H1 (cell line): ENCODE data around the gene PDLIM4. TPM values are rescaled to one million over a fixed set of nuclear protein-coding genes. Genes with fewer than 3 reads are reported as not detected.

ENCODE experiments used
- CTCF ChIA-PET: fragments of 300-600 bp; sonication (Branson Sonifier 250); formaldehyde crosslinking; loops from one replicate; lab custom pipeline; 2021; ENCODE audit not compliant: partially characterized antibody; lab: Charles Lee
- POLR2A ChIA-PET: fragments of 300-600 bp; sonication (Branson Sonifier 250); formaldehyde crosslinking; loops from one replicate; lab custom pipeline; 2021; ENCODE audit warnings: inconsistent platforms; ENCODE audit not compliant: partially characterized antibody; lab: Charles Lee
- DNase-seq, 2 experiments: peaks; one replicate each; pipeline versions ENCODE4 v3.0.0 to v3.0.0-alpha.2; 2010 to 2022; ENCODE audit warnings: low spot score in 2 of 2, low read depth in 1 of 2, mixed read lengths in 1 of 2
- FAIRE-seq: peaks from 2 replicates; lab custom pipeline; 2011; peaks lifted over from hg19 to GRCh38; lab: Jason Lieb, UNC
- H2AFZ ChIP-seq: 2 replicates; pipeline ENCODE4 v1.8.1; 2012; ENCODE audit warnings: low read length, inconsistent platforms
- H2AK5ac ChIP-seq: 2 replicates; pipeline ENCODE4 v1.6.1; 2013; ENCODE audit warnings: low read depth, low read length
- H2BK120ac ChIP-seq: replicated peaks from 2 replicates; pipeline ENCODE3; 2013; ENCODE audit warnings: low read depth, low read length, inconsistent platforms
- H2BK12ac ChIP-seq: 2 replicates; pipeline ENCODE4 v1.6.1; 2013; ENCODE audit warnings: low read depth, low read length
- H2BK15ac ChIP-seq: 2 replicates; pipeline ENCODE4 v1.6.1; 2013; ENCODE audit warnings: low read length
- H2BK20ac ChIP-seq: 2 replicates; pipeline ENCODE4 v1.6.1; 2013; ENCODE audit warnings: low read length
- H2BK5ac ChIP-seq: 2 replicates; pipeline ENCODE4 v1.6.1; 2013; ENCODE audit warnings: low read depth, low read length
- H3K14ac ChIP-seq: 2 replicates; pipeline ENCODE4 v1.6.1; 2013; ENCODE audit warnings: inconsistent platforms; ENCODE audit not compliant: insufficient read length
- H3K18ac ChIP-seq: 2 replicates; pipeline ENCODE4 v1.6.1; 2013; ENCODE audit warnings: low read length; ENCODE audit errors: extremely low read depth
- H3K23ac ChIP-seq: 2 replicates; pipeline ENCODE4 v1.6.1; 2013; ENCODE audit warnings: inconsistent platforms; ENCODE audit not compliant: insufficient read length
- H3K23me2 ChIP-seq: 2 replicates; pipeline ENCODE4 v1.6.1; 2013; ENCODE audit warnings: low read depth, low read length
- H3K27ac ChIP-seq: 2 replicates; pipeline ENCODE4 v1.6.1; 2011; ENCODE audit warnings: low read depth, low read length, inconsistent platforms
- H3K27me3 ChIP-seq, 4 experiments: replicated peaks in 1 of 4; 1 replicate in 1 of 4; 2 replicates in 3 of 4; pipeline versions ENCODE4 v1.6.1 to v1.8.1; 2011 to 2013; ENCODE audit warnings: low read length in 3 of 4, mild to moderate bottlenecking in 3 of 4, inconsistent platforms in 2 of 4, mixed read lengths in 2 of 4, moderate library complexity in 1 of 4; ENCODE audit not compliant: control insufficient read depth in 3 of 4, insufficient read depth in 3 of 4; ENCODE audit errors: extremely low read depth in 1 of 4
- H3K36me3 ChIP-seq, 4 experiments: 2 replicates each; pipeline versions ENCODE4 v1.6.1 to v1.8.1; 2011 to 2013; ENCODE audit warnings: mild to moderate bottlenecking in 4 of 4, low read length in 3 of 4, moderate library complexity in 2 of 4, control low read depth in 1 of 4, inconsistent platforms in 1 of 4; ENCODE audit not compliant: insufficient read depth in 4 of 4, control insufficient read depth in 2 of 4
- H3K4ac ChIP-seq: replicated peaks from 2 replicates; pipeline ENCODE3; 2013; ENCODE audit warnings: low read length, low read depth, mixed read lengths, inconsistent platforms; ENCODE audit not compliant: insufficient read length
- H3K4me1 ChIP-seq, 4 experiments: replicated peaks in 1 of 4; 1 replicate in 1 of 4; 2 replicates in 3 of 4; pipeline versions ENCODE4 v1.6.1 to v1.8.1; 2011 to 2013; ENCODE audit warnings: low read length in 3 of 4, inconsistent platforms in 2 of 4, mixed read lengths in 1 of 4; ENCODE audit not compliant: insufficient read depth in 4 of 4, control insufficient read depth in 3 of 4
- H3K4me2 ChIP-seq, 2 experiments: 2 replicates each; pipeline versions ENCODE4 v1.6.1 to v1.8.1; 2011 to 2013; ENCODE audit warnings: low read depth in 2 of 2, low read length in 2 of 2, control low read depth in 1 of 2, inconsistent platforms in 1 of 2, mild to moderate bottlenecking in 1 of 2; ENCODE audit not compliant: insufficient read depth in 1 of 2
- H3K4me3 ChIP-seq, 4 experiments: fragments of 200-600, 300-600 bp in 1 of 4; sonication (generic), shearing (Covaris generic), sonication (Bioruptor Twin) in 1 of 4; 2 replicates each; pipeline versions ENCODE4 v1.5.1 to v1.8.1; 2011 to 2016; ENCODE audit warnings: low read length in 4 of 4, low read depth in 3 of 4, control low read depth in 2 of 4, inconsistent platforms in 2 of 4, mild to moderate bottlenecking in 2 of 4, mixed read lengths in 1 of 4, moderate library complexity in 1 of 4; ENCODE audit not compliant: insufficient read depth in 2 of 4; ENCODE audit errors: extremely low read depth in 1 of 4
- H3K56ac ChIP-seq: replicated peaks from 2 replicates; pipeline ENCODE3; 2013; ENCODE audit warnings: low read depth, mild to moderate bottlenecking, mixed read lengths, low read length, inconsistent platforms; ENCODE audit not compliant: insufficient read length
- H3K79me1 ChIP-seq: 2 replicates; pipeline ENCODE4 v1.6.1; 2013; ENCODE audit warnings: low read depth, low read length, control low read depth
- H3K79me2 ChIP-seq, 2 experiments: 2 replicates each; pipeline versions ENCODE4 v1.6.1 to v1.8.1; 2012 to 2013; ENCODE audit warnings: low read length in 2 of 2, mild to moderate bottlenecking in 2 of 2, inconsistent platforms in 1 of 2; ENCODE audit not compliant: insufficient read depth in 2 of 2, control insufficient read depth in 1 of 2
- H3K9ac ChIP-seq, 4 experiments: replicated peaks in 1 of 4; 1 replicate in 1 of 4; 2 replicates in 3 of 4; pipeline versions ENCODE4 v1.6.1 to v1.8.1; 2011 to 2013; ENCODE audit warnings: low read depth in 3 of 4, low read length in 3 of 4, control low read depth in 2 of 4, mild to moderate bottlenecking in 2 of 4, moderate library complexity in 2 of 4, inconsistent platforms in 1 of 4; ENCODE audit errors: extremely low read depth in 1 of 4
- H3K9me3 ChIP-seq, 2 experiments: 2 replicates each; pipeline versions ENCODE4 v1.6.1 to v1.8.1; 2012 to 2013; ENCODE audit warnings: mild to moderate bottlenecking in 2 of 2, moderate library complexity in 2 of 2, control low read depth in 1 of 2, inconsistent platforms in 1 of 2, low read depth in 1 of 2, low read length in 1 of 2, mixed read lengths in 1 of 2; ENCODE audit not compliant: insufficient read depth in 2 of 2
- H4K20me1 ChIP-seq, 2 experiments: replicated peaks in 1 of 2; 2 replicates each; pipeline versions ENCODE3 to v1.8.1; 2011 to 2013; ENCODE audit warnings: inconsistent platforms in 2 of 2, low read length in 2 of 2, mild to moderate bottlenecking in 1 of 2; ENCODE audit not compliant: insufficient read depth in 2 of 2, control insufficient read depth in 1 of 2
- H4K5ac ChIP-seq: 2 replicates; pipeline ENCODE4 v1.6.1; 2013; ENCODE audit warnings: low read length, low read depth, mixed read lengths, inconsistent platforms; ENCODE audit not compliant: insufficient read length
- H4K8ac ChIP-seq: 2 replicates; pipeline ENCODE4 v1.8.0; 2013; ENCODE audit warnings: mild to moderate bottlenecking, moderate library complexity, low read length, inconsistent platforms; ENCODE audit not compliant: insufficient read depth; ENCODE audit errors: extremely low read depth
- H4K91ac ChIP-seq: replicated peaks from 2 replicates; pipeline ENCODE3; 2013; ENCODE audit warnings: low read length, mixed read lengths, inconsistent platforms; ENCODE audit not compliant: insufficient read length
- BRCA1 ChIP-seq: IDR thresholded peaks from 2 replicates; pipeline ENCODE4 v1.6.1; 2012; ENCODE audit warnings: low read depth, low read length, improper control_type of control experiment
- CHD2 ChIP-seq: IDR thresholded peaks from 2 replicates; pipeline ENCODE4 v1.6.1; 2012; ENCODE audit warnings: low read length, improper control_type of control experiment
- CREB1 ChIP-seq: IDR thresholded peaks from 2 replicates; pipeline ENCODE4 v1.6.1; 2012; ENCODE audit warnings: inconsistent platforms
- EP300 ChIP-seq, 2 experiments: IDR thresholded peaks; 1 replicate in 1 of 2; 2 replicates in 1 of 2; pipeline ENCODE4 v1.6.1; 2011 to 2012; ENCODE audit warnings: low read depth in 2 of 2, low read length in 2 of 2, mild to moderate bottlenecking in 2 of 2, borderline replicate concordance in 1 of 2, inconsistent platforms in 1 of 2, moderate library complexity in 1 of 2
- HDAC6 ChIP-seq: IDR thresholded peaks from one replicate; pipeline ENCODE4 v1.7.1; 2012; ENCODE audit warnings: low read depth, mild to moderate bottlenecking, inconsistent platforms, low read length, moderate library complexity
- NRF1 ChIP-seq: IDR thresholded peaks from 2 replicates; pipeline ENCODE4 v1.6.1; 2011; ENCODE audit warnings: mild to moderate bottlenecking, low read depth, low read length, improper control_type of control experiment
- PHF8 ChIP-seq: fragments of 200-600 bp; sonication (generic); conservative IDR thresholded peaks from 2 replicates; pipeline ENCODE4 v1.7.1; 2012; ENCODE audit warnings: low read depth, mild to moderate bottlenecking, inconsistent platforms, low read length, moderate library complexity
- POLR2AphosphoS5 ChIP-seq: IDR thresholded peaks from 2 replicates; pipeline ENCODE4 v1.6.1; 2011; ENCODE audit warnings: low read depth, low read length
- RXRA ChIP-seq: IDR thresholded peaks from 2 replicates; pipeline ENCODE4 v1.6.1; 2011; ENCODE audit warnings: low read depth, mild to moderate bottlenecking, low read length, moderate library complexity; ENCODE audit not compliant: insufficient read depth
- SAP30 ChIP-seq: fragments of 300-600 bp; sonication (generic); IDR thresholded peaks from 2 replicates; pipeline ENCODE4 v1.7.1; 2012; ENCODE audit warnings: low read length, moderate library complexity, mild to moderate bottlenecking, inconsistent platforms; ENCODE audit not compliant: insufficient read depth, insufficient replicate concordance
- TAF7 ChIP-seq: optimal IDR thresholded peaks from 2 replicates; pipeline ENCODE3; 2011; ENCODE audit warnings: low read depth, mild to moderate bottlenecking, inconsistent platforms, low read length, moderate library complexity, borderline replicate concordance
- WGBS, 2 experiments: shearing (Covaris generic) in 1 of 2; methylation state at CpG; one replicate each; pipeline versions ENCODE4 v1.1.6 to v1.1.7; 2013 to 2015; ENCODE audit warnings: low lambda C conversion rate in 2 of 2, mixed read lengths in 2 of 2, inconsistent platforms in 1 of 2, low coverage in 1 of 2, missing lambda C conversion rate in 1 of 2; ENCODE audit not compliant: insufficient replicate concordance in 2 of 2, insufficient coverage in 1 of 2, insufficient read length in 1 of 2; ENCODE audit errors: extremely low coverage in 1 of 2, missing lambda C conversion rate in 1 of 2; 5-methylcytosine and 5-hydroxymethylcytosine counted together
- polyA plus RNA-seq, 7 experiments: library from polyadenylated mRNA; depleted of rRNA in 3 of 7; stranded (reverse) in 5 of 7; unstranded in 2 of 7; fragments of >200 nt in 5 of 7; fragments of 200-250 nt in 2 of 7; gene quantifications; 1 replicate in 5 of 7; 2 replicates in 1 of 7; 4 replicates in 1 of 7; pipeline versions ENCODE4 v1.2.1 to v1.2.3, GENCODE V29; 2011 to 2013; ENCODE audit warnings: missing spikeins in 2 of 7, mixed read lengths in 2 of 7
- total RNA-seq: library from RNA; stranded (reverse); fragmentation: NEBNext Ultra II Directional; extraction: Animal tissue kit (Norgen Biotek cat#: 25700); gene quantifications from 2 replicates; pipeline ENCODE4 v1.2.1, GENCODE V29; 2021

PDLIM4 gene
- total and polyA plus RNA-seq, 2 of the 8 experiments (the other 6 are each of a cell fraction or from before 2014, with no cell fraction given) = 10.7 to 29.1 TPM

DNA sequence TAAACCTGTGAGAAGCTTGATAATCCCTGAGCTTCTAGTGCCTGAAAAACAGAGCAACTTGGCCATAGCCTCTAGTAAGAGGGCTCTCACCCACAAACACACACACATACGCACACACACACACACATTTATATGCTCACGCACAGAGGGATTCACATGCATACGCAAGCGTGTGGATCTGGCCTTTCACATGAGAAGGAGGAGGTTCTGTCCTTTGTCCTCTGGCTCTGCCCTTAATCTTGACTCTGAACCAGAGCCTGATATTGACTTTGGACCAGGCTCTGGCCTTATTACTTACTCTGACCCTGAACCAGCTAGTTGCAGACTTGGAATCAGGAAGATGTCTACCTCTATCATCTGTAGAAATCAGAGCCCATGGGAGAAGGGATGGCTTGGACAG, 19.8 kb upstream of the PDLIM4 start:
- Histone ChIP-seq H2AK5ac (0 out of 2 replicates have a peak overlapping the region, but pooled peaks have one; percentile 65), H2BK120ac (no peak overlapping the region), H2BK12ac (no peak overlapping the region), H3K4me2 (no peak overlapping the region), H3K14ac (no peak overlapping the region), H3K56ac (no peak overlapping the region), H3K27me3 (no peaks in the 10 kb centered on the region), H3K9me3 (peaks cover 0 to 3% of the 10 kb centered on the region in 2 experiments; a peak in 1 of 4 replicates), H3K4me3 (no peak overlapping the region), H2BK15ac (no peak overlapping the region), H3K4ac (no peak overlapping the region), H2BK20ac (no peak overlapping the region), H3K79me1 (no peaks in the 10 kb centered on the region), H3K36me3 (no peaks in the 10 kb centered on the region), H3K27ac (no peak overlapping the region), H3K23me2 (no peaks in the 10 kb centered on the region), H4K91ac (no peak overlapping the region), H4K5ac (no peak overlapping the region), H4K8ac (no peak overlapping the region), H3K4me1 (no peaks in the 10 kb centered on the region), H3K79me2 (no peaks in the 10 kb centered on the region), H3K9ac (no peak overlapping the region), H3K18ac (no peak overlapping the region), H3K23ac (no peak overlapping the region), H2AFZ (no peak overlapping the region), H2BK5ac (no peak overlapping the region), H4K20me1 (peaks cover 0 to 2% of the 10 kb centered on the region in 2 experiments)
- no peak for FAIRE-seq
- DNase-seq = no peak
- ChIA-PET POLR2A (interaction anchor here (0.6 to 2.4 kb wide), 3 partner anchors 10 to 259 kb away, joined by 3 to 11 read pairs (median 3); partner anchors contain the start of gene P4HA2), CTCF (interaction anchor here (0.6 to 5.9 kb wide), 62 partner anchors 9 to 648 kb away, joined by 3 to 96 read pairs (median 7); partner anchors contain the start of genes ACSL6, CSF2, P4HA2 and PDLIM4)
- 91% methylated on average over 4 of the region's 4 CpGs; no CpG with 5 or more reads in 1 of the 2 experiments for WGBS, 2 experiments
- TF ChIP-seq EP300 (IDR thresholded peaks at IDR 0.05; ENCODE audit: borderline replicate concordance in 1 of 2, low read depth in 2 of 2, low read length in 2 of 2) (no peak), SAP30 (no peak), CHD2 (no peak), BRCA1 (no peak), TAF7 (no peak), CREB1 (no peak), POLR2AphosphoS5 (no peak), HDAC6 (no peak), PHF8 (no peak), RXRA (no peak), NRF1 (no peak)
